Stomach (tissue), 9 donors: ENCODE data around the gene STUM. TPM values are rescaled to one million over a fixed set of nuclear protein-coding genes. Genes with fewer than 3 reads are reported as not detected.

ENCODE experiments used
- DNase-seq, 2 donors: peaks; one replicate each; pipeline versions ENCODE4 v3.0.0 to v3.0.0-alpha.2; 2013 to 2019
- H3K27ac ChIP-seq, 5 donors: fragments of 200-600 bp in 4 of 5; sonication (generic) in 4 of 5; one replicate each; pipeline ENCODE4 v1.5.1; 2013 to 2019; ENCODE audit warnings: mild to moderate bottlenecking in 1 of 5, moderate library complexity in 1 of 5
- H3K27me3 ChIP-seq, 3 donors: fragments of 200-600 bp; sonication (generic); one replicate each; pipeline ENCODE4 v1.5.1; 2017 to 2019; ENCODE audit warnings: mixed run types in 1 of 3
- H3K36me3 ChIP-seq, 4 donors: fragments of 200-600 bp; sonication (generic); 1 replicate in 3 of 4; 2 replicates in 1 of 4; pipeline ENCODE4 v1.5.1; 2016 to 2019
- H3K4me1 ChIP-seq, 4 donors: fragments of 200-600 bp; sonication (generic); one replicate each; pipeline ENCODE4 v1.5.1; 2016 to 2019
- H3K4me3 ChIP-seq, 4 donors: fragments of 200-600 bp; sonication (generic) in 3 of 4; one replicate each; pipeline ENCODE4 v1.5.1; 2016 to 2019; ENCODE audit warnings: mild to moderate bottlenecking in 1 of 4
- H3K9me3 ChIP-seq, 4 donors: fragments of 200-600 bp; sonication (generic); one replicate each; pipeline ENCODE4 v1.5.1; 2016 to 2019
- EP300 ChIP-seq: sonication (generic); formaldehyde crosslinking; IDR thresholded peaks from one replicate; pipeline ENCODE4 v1.6.1; 2017; ENCODE audit warnings: antibody characterized with exemption
- POLR2A ChIP-seq, 4 donors: fragments of 450-650 bp; IDR thresholded peaks; one replicate each; pipeline ENCODE4 v1.6.1; 2016; ENCODE audit warnings: antibody characterized with exemption in 4 of 4, control low read depth in 2 of 4, mild to moderate bottlenecking in 1 of 4, moderate library complexity in 1 of 4
- POLR2AphosphoS5 ChIP-seq, 3 donors: sonication (generic); formaldehyde crosslinking; IDR thresholded peaks; one replicate each; pipeline ENCODE4 v1.6.1; 2016; ENCODE audit warnings: antibody characterized with exemption in 3 of 3
- WGBS, 5 donors: extraction: QIAGEN DNeasy Blood & Tissue Kit in 3 of 5; methylation state at CpG; one replicate each; pipeline versions ENCODE4 v1.1.5 to v1.1.7; 2013 to 2018; 5-methylcytosine and 5-hydroxymethylcytosine counted together
- intact Hi-C: fragments of 100-400 bp; cut with DNase I; formaldehyde crosslinking; loops from one replicate; pipeline ENCODE4 v1.15.1; 2023; ENCODE audit warnings: low total_unique reads
- polyA plus RNA-seq, 3 donors: library from polyadenylated mRNA; stranded (reverse); fragments of 200-250 nt; gene quantifications; one replicate each; pipeline ENCODE4 v1.2.3, GENCODE V29; 2013
- total RNA-seq, 5 donors: library from RNA; depleted of rRNA; stranded (reverse); fragments of >200 nt; gene quantifications; one replicate each; pipeline versions ENCODE4 v1.1.0 to v1.2.3, GENCODE V29; 2014 to 2016
- TF ChIP-seq, protein P1 (sequence below), 7 experiments: fragments of 450-650 bp in 4 of 7; fragments of 200-600 bp in 3 of 7; sonication (generic) in 3 of 7; IDR thresholded peaks; one replicate each; pipeline ENCODE4 v1.5.1; 2016 to 2019; ENCODE audit warnings: antibody characterized with exemption in 7 of 7, control low read depth in 2 of 7, mild to moderate bottlenecking in 1 of 7
- donor health status: healthy with polysubstance abuse.
- donor health status: Bipolar disorder and iron deficiency.
- donor health status: healthy.

Gene STUM
- total and polyA plus RNA-seq, 8 donors: under 0.01 to 2.8 (median 1.5) TPM

GRCh38 chr1:226656201-226656600, 107.6 kb downstream of the STUM start:
- Histone ChIP-seq H3K9me3 (no peaks in the 10 kb centered on the region), H3K27ac (peak overlapping the region in 1 of 5 donors; percentile 57), H3K27me3 (no peaks in the 10 kb centered on the region), H3K36me3 (no peaks in the 10 kb centered on the region), H3K4me3 (no peak overlapping the region), H3K4me1 (peaks cover 0 to 84% (median 72%) of the 10 kb centered on the region in 4 donors)
- 28 to 42% (median 37%) methylated on average over 3 to 4 of the region's 4 CpGs for WGBS, 5 donors
- peak; percentile 61 to 64 for DNase-seq
- intact Hi-C loops: no loop called here
- no peak for TF ChIP-seq EP300

DNA sequence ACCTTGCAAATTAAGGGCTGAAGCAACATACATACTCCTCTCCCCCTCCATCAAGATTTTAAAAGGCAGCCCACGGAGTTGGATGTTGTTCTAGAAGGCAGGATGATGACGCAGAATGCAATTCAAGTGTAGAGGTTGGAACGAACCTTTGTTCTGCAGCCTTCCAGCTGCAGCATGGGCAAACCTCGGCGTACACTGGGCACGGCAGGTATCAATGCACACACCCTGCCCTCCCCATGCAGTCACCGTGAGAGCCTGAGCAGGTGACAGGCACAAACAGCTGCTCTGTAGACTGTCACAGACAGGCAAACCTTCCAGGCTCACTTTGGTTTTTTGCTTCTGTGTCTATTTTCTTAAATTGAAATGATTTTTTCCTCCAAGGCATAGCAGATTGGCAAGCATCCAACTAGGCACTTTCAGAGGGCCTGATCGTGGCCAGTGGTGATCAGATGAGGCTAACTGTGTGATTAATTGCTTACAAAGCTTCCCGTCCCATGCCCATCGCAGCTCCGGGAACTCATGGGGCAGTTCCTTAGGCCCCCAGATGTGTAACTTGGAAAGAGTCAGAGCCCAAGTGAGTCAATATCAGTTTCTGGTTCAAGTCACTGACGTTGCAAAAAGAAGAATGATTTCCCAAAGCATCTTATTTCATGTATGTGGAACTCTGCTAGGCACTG, 108.2 kb downstream of the STUM start:
- TF ChIP-seq POLR2AphosphoS5 (IDR thresholded peaks at IDR 0.05) (peak; percentile 23 to 78 (median 62)), POLR2A (IDR thresholded peaks at IDR 0.05) (no peak), EP300 (peak; percentile 85)
- Histone ChIP-seq H3K27ac (peak overlapping the region in 1 of 5 donors; percentile 57), H3K4me3 (no peak overlapping the region), H3K27me3 (no peaks in the 10 kb centered on the region), H3K36me3 (no peaks in the 10 kb centered on the region), H3K9me3 (no peaks in the 10 kb centered on the region), H3K4me1 (peaks cover 0 to 89% (median 78%) of the 10 kb centered on the region in 4 donors)
- DNase-seq: peak in 1 of 2 donors; percentile 66
- intact Hi-C loops: no loop called here
- WGBS, 5 donors: 17 to 26% (median 24%) methylated on average over 12 of the region's 12 CpGs

- H3K4me1 ChIP-seq: peaks cover 0 to 95% (median 90%) of the 10 kb centered on the region in 4 donors
- peak; percentile 53 to 80 for DNase-seq
- intact Hi-C loops: no loop called here
- TF ChIP-seq POLR2AphosphoS5 (IDR thresholded peaks at IDR 0.05) (peak in 1 of 3 donors; percentile 59), POLR2A (IDR thresholded peaks at IDR 0.05) (no peak)
- no peak overlapping the region for H3K4me3 ChIP-seq
- WGBS, 5 donors: 57 to 66% (median 64%) methylated on average over 10 of the region's 10 CpGs
- H3K27me3 ChIP-seq: no peaks in the 10 kb centered on the region
- H3K27ac ChIP-seq: peak overlapping the region in 1 of 5 donors; percentile 42
- no peaks in the 10 kb centered on the region for H3K36me3 ChIP-seq
- H3K9me3 ChIP-seq: no peaks in the 10 kb centered on the region
These were observed 109.5 kb downstream of the STUM start for GRCh38 chr1:226657895-226658545.

DNA sequence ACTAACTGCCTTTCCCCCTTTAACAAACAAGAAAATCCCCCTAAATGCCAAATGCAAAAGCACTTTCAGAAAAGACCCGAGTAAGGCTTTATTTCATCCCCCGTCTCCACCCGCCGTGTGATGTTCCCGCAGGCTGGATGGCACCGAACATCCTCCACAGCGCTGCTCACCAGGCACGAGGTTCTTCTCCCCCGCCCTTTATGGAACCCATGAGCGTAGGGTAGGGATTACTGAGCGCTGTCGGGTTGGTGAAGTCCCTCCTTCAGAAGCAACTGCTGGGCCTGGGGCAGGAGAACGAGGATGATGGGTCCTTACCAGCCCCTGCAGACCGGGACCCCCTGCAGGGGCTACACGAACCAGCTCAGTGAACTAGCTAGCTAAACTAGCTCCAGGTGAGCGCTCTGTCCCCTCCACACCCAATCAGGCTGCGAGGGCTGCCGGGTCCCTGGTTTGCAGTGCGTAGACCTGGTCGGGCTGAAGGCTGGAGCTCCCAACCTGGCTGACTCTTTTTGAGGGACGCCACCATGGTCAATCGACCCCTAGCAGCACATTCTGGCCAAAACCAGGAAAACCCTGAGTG, 110.1 kb downstream of the STUM start:
- no peak for DNase-seq
- Histone ChIP-seq H3K27me3 (no peaks in the 10 kb centered on the region), H3K27ac (peak overlapping the region in 1 of 5 donors; percentile 1), H3K4me1 (peaks cover 0 to 100% (median 95%) of the 10 kb centered on the region in 4 donors), H3K36me3 (no peaks in the 10 kb centered on the region), H3K4me3 (no peak overlapping the region), H3K9me3 (no peaks in the 10 kb centered on the region)
- intact Hi-C loops: no loop called here
- TF ChIP-seq, protein P1, sequence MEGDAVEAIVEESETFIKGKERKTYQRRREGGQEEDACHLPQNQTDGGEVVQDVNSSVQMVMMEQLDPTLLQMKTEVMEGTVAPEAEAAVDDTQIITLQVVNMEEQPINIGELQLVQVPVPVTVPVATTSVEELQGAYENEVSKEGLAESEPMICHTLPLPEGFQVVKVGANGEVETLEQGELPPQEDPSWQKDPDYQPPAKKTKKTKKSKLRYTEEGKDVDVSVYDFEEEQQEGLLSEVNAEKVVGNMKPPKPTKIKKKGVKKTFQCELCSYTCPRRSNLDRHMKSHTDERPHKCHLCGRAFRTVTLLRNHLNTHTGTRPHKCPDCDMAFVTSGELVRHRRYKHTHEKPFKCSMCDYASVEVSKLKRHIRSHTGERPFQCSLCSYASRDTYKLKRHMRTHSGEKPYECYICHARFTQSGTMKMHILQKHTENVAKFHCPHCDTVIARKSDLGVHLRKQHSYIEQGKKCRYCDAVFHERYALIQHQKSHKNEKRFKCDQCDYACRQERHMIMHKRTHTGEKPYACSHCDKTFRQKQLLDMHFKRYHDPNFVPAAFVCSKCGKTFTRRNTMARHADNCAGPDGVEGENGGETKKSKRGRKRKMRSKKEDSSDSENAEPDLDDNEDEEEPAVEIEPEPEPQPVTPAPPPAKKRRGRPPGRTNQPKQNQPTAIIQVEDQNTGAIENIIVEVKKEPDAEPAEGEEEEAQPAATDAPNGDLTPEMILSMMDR (IDR thresholded peaks at IDR 0.05): no peak
- TF ChIP-seq POLR2AphosphoS5 (IDR thresholded peaks at IDR 0.05) (no peak), EP300 (no peak), POLR2A (IDR thresholded peaks at IDR 0.05) (no peak)
- 78 to 93% (median 91%) methylated on average over 17 to 22 of the region's 22 CpGs for WGBS, 5 donors

Other genes starting within 250 kb of the STUM start
- gene LIN9, start 239.6 kb upstream of the STUM start, total RNA-seq: 10 to 100 TPM in 1 of 5 donors, 1 to 10 TPM in 3, not detected in 1; 1.3 to 45.5 (median 7.1) TPM
- 1 to 10 TPM; 2.4 to 2.9 (median 2.5) TPM for gene LIN9, start 239.6 kb upstream of the STUM start, polyA plus RNA-seq
- gene PARP1, start 140.7 kb upstream of the STUM start, total RNA-seq: 100 to 1,000 TPM in 1 of 5 donors, 10 to 100 TPM in 4; 20.0 to 103 (median 54.5) TPM
- gene PARP1, start 140.7 kb upstream of the STUM start, polyA plus RNA-seq: 10 to 100 TPM; 17.4 to 24.8 (median 19.4) TPM
- 10 to 100 TPM; 16.4 to 38.8 (median 24.6) TPM for gene ITPKB, start 190.5 kb downstream of the STUM start, total RNA-seq
- 1 to 10 TPM; 3.8 to 5.4 (median 4.4) TPM for gene ITPKB, start 190.5 kb downstream of the STUM start, polyA plus RNA-seq